Transverse colon (tissue), 3 donors: ENCODE results near the gene KCNV2.

ENCODE experiments used
- POLR2A ChIP-seq: fragments of 450-650 bp; IDR thresholded peaks from one replicate; pipeline ENCODE4 v1.6.1; 2016; ENCODE audit warnings: antibody characterized with exemption, mild to moderate bottlenecking, moderate library complexity
- TF ChIP-seq, protein P1 (sequence below), 5 experiments: fragments of 200-600 bp in 3 of 5; fragments of 450-650 bp in 2 of 5; sonication (generic) in 3 of 5; IDR thresholded peaks; 1 replicate in 2 of 5; 2 replicates in 3 of 5; pipeline ENCODE4 v1.5.1; 2016 to 2017; ENCODE audit warnings: antibody characterized with exemption in 5 of 5, inconsistent platforms in 3 of 5, mild to moderate bottlenecking in 2 of 5, moderate library complexity in 1 of 5

DNA sequence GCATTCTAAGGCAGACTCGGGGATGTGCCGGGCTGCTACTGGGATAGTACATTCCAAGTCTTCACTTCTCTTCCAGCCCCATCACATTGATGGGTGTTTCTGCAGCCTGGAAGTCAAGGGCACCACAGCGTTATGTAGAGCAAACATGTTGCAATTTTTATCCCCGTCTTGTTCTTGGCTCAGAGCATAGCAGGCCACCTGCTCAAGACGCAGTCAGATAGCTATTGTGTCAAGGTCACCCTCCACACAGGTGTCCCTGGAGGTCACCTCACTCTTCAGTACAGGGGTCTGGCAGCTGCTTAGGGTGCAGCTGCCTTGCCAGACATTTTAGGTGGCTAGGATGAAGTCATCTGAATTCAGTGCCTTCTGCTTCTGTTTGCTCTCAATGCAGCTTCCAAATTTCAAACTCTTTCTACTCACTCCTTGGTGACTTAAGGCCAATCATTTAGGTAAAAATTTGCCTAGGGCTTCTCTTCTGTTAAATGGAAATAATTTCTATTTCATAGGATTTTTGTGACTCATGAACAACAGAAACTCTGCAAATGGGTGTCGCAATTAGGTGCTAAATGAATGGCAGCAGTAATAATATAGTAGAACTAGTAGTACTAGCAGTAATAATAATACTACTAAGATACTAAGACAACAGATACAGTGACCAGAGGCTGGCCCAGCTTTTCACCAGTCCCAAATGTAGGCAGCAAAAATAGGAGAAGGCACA, 24.3 kb downstream of the KCNV2 start:
- TF ChIP-seq, protein P1, sequence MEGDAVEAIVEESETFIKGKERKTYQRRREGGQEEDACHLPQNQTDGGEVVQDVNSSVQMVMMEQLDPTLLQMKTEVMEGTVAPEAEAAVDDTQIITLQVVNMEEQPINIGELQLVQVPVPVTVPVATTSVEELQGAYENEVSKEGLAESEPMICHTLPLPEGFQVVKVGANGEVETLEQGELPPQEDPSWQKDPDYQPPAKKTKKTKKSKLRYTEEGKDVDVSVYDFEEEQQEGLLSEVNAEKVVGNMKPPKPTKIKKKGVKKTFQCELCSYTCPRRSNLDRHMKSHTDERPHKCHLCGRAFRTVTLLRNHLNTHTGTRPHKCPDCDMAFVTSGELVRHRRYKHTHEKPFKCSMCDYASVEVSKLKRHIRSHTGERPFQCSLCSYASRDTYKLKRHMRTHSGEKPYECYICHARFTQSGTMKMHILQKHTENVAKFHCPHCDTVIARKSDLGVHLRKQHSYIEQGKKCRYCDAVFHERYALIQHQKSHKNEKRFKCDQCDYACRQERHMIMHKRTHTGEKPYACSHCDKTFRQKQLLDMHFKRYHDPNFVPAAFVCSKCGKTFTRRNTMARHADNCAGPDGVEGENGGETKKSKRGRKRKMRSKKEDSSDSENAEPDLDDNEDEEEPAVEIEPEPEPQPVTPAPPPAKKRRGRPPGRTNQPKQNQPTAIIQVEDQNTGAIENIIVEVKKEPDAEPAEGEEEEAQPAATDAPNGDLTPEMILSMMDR (IDR thresholded peaks at IDR 0.05): no peak
- TF ChIP-seq POLR2A: no peak
